ENCODE results near the gene PCSK4. TPM values are rescaled to one million over a fixed set of nuclear protein-coding genes. Genes with fewer than 3 reads are reported as not detected.
A peak's percentile ranks its signal among the peaks of the same experiment; 100 is the strongest.
"Not testable (repeated sequence)": the region's sequence is repeated elsewhere in the genome, so short reads cannot be mapped to it uniquely, and the experiment has no call there.

PCSK4 gene
- total RNA-seq, 2 donors from 2014 or later, result 13.3 to 16.6 TPM

GRCh38 chr19:1507192-1507660 lies 17.1 kb upstream of the PCSK4 start:
- Mint-ChIP-seq H3K4me3 (no peak overlapping the region), H3K27ac (no peak overlapping the region), H3K9me3 (no peaks in the 10 kb centered on the region), H3K27me3 (ENCODE audit: low read depth) (peaks cover 7% of the 10 kb centered on the region), H3K36me3 (ENCODE audit: insufficient read depth in 2 of 2) (no peaks in the 10 kb centered on the region), H3K4me1 (ENCODE audit: low read depth) (peaks cover 31% of the 10 kb centered on the region)
- ATAC-seq (replicated peaks in 1 of 2) (no peak), DNase-seq (no peak)

- Mint-ChIP-seq H3K27me3 (ENCODE audit: low read depth) (peaks cover 7% of the 10 kb centered on the region), H3K4me3 (no peak overlapping the region), H3K4me1 (ENCODE audit: low read depth) (peaks cover 30% of the 10 kb centered on the region), H3K27ac (no peak overlapping the region), H3K9me3 (no peaks in the 10 kb centered on the region), H3K36me3 (ENCODE audit: insufficient read depth in 2 of 2) (no peaks in the 10 kb centered on the region)
- DNase-seq (no peak), ATAC-seq (replicated peaks in 1 of 2) (no peak)
Measured at GRCh38 chr19:1505991-1506881, 16.1 kb upstream of the PCSK4 start.

- Mint-ChIP-seq H3K36me3 (ENCODE audit: insufficient read depth in 2 of 2) (no peaks in the 10 kb centered on the region), H3K4me3 (no peak overlapping the region)
- no peak for ATAC-seq (replicated peaks in 1 of 2)
Measured at GRCh38 chr19:1505012-1505411, 14.9 kb upstream of the PCSK4 start.

GRCh38 chr19:1503925-1504773 lies 14.0 kb upstream of the PCSK4 start:
- H3K9me3 Mint-ChIP-seq, result no peaks in the 10 kb centered on the region
- ATAC-seq (replicated peaks in 1 of 2) (no peak), DNase-seq (no peak)
- H3K4me3 Mint-ChIP-seq, result peak overlapping the region in 1 of 2 donors; percentile 37
- peaks cover 7% of the 10 kb centered on the region for H3K27me3 Mint-ChIP-seq (ENCODE audit: low read depth)
- H3K27ac Mint-ChIP-seq, result no peak overlapping the region
- H3K36me3 Mint-ChIP-seq (ENCODE audit: insufficient read depth in 2 of 2), result no peaks in the 10 kb centered on the region
- H3K4me1 Mint-ChIP-seq (ENCODE audit: low read depth), result peaks cover 20% of the 10 kb centered on the region

More at GRCh38 chr19:1505012-1505411, 14.9 kb upstream of the PCSK4 start:
- H3K9me3 Mint-ChIP-seq, result no peaks in the 10 kb centered on the region
- peaks cover 7% of the 10 kb centered on the region for H3K27me3 Mint-ChIP-seq (ENCODE audit: low read depth)
- DNase-seq, result no peak
- H3K4me1 Mint-ChIP-seq (ENCODE audit: low read depth), result peaks cover 23% of the 10 kb centered on the region
- H3K27ac Mint-ChIP-seq, result no peak overlapping the region

GRCh38 chr19:1503089-1503924 lies 13.2 kb upstream of the PCSK4 start:
- ATAC-seq (replicated peaks in 1 of 2), result peak; percentile 43 to 48
- H3K4me3 Mint-ChIP-seq, result peak overlapping the region; percentile 55 to 57
- H3K27me3 Mint-ChIP-seq (ENCODE audit: low read depth), result peaks cover 7% of the 10 kb centered on the region

GRCh38 chr19:1502433-1503088 lies 12.4 kb upstream of the PCSK4 start:
- H3K27ac Mint-ChIP-seq, result no peak overlapping the region
- peaks cover 10% of the 10 kb centered on the region for H3K4me1 Mint-ChIP-seq (ENCODE audit: low read depth)
- no peak for ATAC-seq (replicated peaks in 1 of 2)
- H3K27me3 Mint-ChIP-seq (ENCODE audit: low read depth), result peaks cover 7% of the 10 kb centered on the region
- no peaks in the 10 kb centered on the region for H3K9me3 Mint-ChIP-seq
- H3K4me3 Mint-ChIP-seq, result peak overlapping the region; percentile 50 to 57
- H3K36me3 Mint-ChIP-seq (ENCODE audit: insufficient read depth in 2 of 2), result no peaks in the 10 kb centered on the region
- DNase-seq, result no peak

More at GRCh38 chr19:1503089-1503924, 13.2 kb upstream of the PCSK4 start:
- Mint-ChIP-seq H3K27ac (no peak overlapping the region), H3K9me3 (no peaks in the 10 kb centered on the region), H3K36me3 (ENCODE audit: insufficient read depth in 2 of 2) (no peaks in the 10 kb centered on the region), H3K4me1 (ENCODE audit: low read depth) (peaks cover 15% of the 10 kb centered on the region)
- peak; percentile 79 to 84 for DNase-seq

- H3K27ac Mint-ChIP-seq, result no peak overlapping the region
- DNase-seq (no peak), ATAC-seq (replicated peaks in 1 of 2) (no peak)
- no peaks in the 10 kb centered on the region for H3K36me3 Mint-ChIP-seq (ENCODE audit: insufficient read depth in 2 of 2)
- H3K27me3 Mint-ChIP-seq (ENCODE audit: low read depth), result peaks cover 7% of the 10 kb centered on the region
- no peak overlapping the region for H3K4me3 Mint-ChIP-seq
- no peaks in the 10 kb centered on the region for H3K9me3 Mint-ChIP-seq
- peaks cover 7% of the 10 kb centered on the region for H3K4me1 Mint-ChIP-seq (ENCODE audit: low read depth)
Measured at GRCh38 chr19:1501200-1501595, 11.0 kb upstream of the PCSK4 start.

GRCh38 chr19:1499231-1499630 lies 9.1 kb upstream of the PCSK4 start:
- ATAC-seq (replicated peaks in 1 of 2); H3K27me3 Mint-ChIP-seq (ENCODE audit: low read depth); H3K9me3 Mint-ChIP-seq; H3K36me3 Mint-ChIP-seq (ENCODE audit: insufficient read depth in 2 of 2); H3K4me3 Mint-ChIP-seq; H3K4me1 Mint-ChIP-seq (ENCODE audit: low read depth); H3K27ac Mint-ChIP-seq; DNase-seq: not testable (repeated sequence)

- Mint-ChIP-seq H3K27ac (no peak overlapping the region), H3K27me3 (ENCODE audit: low read depth) (peaks cover 3% of the 10 kb centered on the region), H3K9me3 (no peaks in the 10 kb centered on the region), H3K36me3 (ENCODE audit: insufficient read depth in 2 of 2) (no peaks in the 10 kb centered on the region), H3K4me3 (no peak overlapping the region), H3K4me1 (ENCODE audit: low read depth) (peaks cover 2% of the 10 kb centered on the region)
- ATAC-seq (replicated peaks in 1 of 2) (no peak), DNase-seq (no peak)
Measured at GRCh38 chr19:1497578-1498235, 7.6 kb upstream of the PCSK4 start.

GRCh38 chr19:1496714-1497577 lies 6.8 kb upstream of the PCSK4 start:
- Mint-ChIP-seq H3K4me3 (no peak overlapping the region), H3K4me1 (ENCODE audit: low read depth) (peaks cover 2% of the 10 kb centered on the region), H3K27me3 (ENCODE audit: low read depth) (peaks cover 8% of the 10 kb centered on the region), H3K9me3 (no peaks in the 10 kb centered on the region), H3K36me3 (ENCODE audit: insufficient read depth in 2 of 2) (no peaks in the 10 kb centered on the region), H3K27ac (no peak overlapping the region)
- ATAC-seq (replicated peaks in 1 of 2), result no peak
- DNase-seq, result no peak

Measured in activated T-cell treated with anti-CD3 and anti-CD28 coated beads, Interleukin-2, amount 50 U/mL, for 72 hours (primary cell).